Brain microvascular endothelial cell (primary cell): ENCODE measurements around the gene EEIG1.

Source experiments
- DNase-seq: peaks from one replicate; pipeline ENCODE4 v3.0.0-alpha.2; 2020
- H3K27ac ChIP-seq: fragments of 250-450 bp; sonication (Bioruptor Pico); 2 replicates; pipeline ENCODE4 v1.5.1; 2020; ENCODE audit warnings: mild to moderate bottlenecking, moderate library complexity
- H3K27me3 ChIP-seq: fragments of 250-450 bp; sonication (Bioruptor Pico); replicated peaks from 2 replicates; pipeline ENCODE4 v1.5.1; 2020; ENCODE audit warnings: mild to moderate bottlenecking
- H3K36me3 ChIP-seq: fragments of 250-450 bp; sonication (Bioruptor Pico); replicated peaks from 2 replicates; pipeline ENCODE4 v1.5.1; 2020; ENCODE audit warnings: mild to moderate bottlenecking
- H3K4me3 ChIP-seq: 2 replicates; pipeline ENCODE4 v1.5.1; 2011; ENCODE audit warnings: low read depth, mild to moderate bottlenecking, control low read depth, low read length, moderate library complexity
- CTCF ChIP-seq: IDR thresholded peaks from 2 replicates; pipeline ENCODE4 v1.5.1; 2011; ENCODE audit warnings: low read depth, mild to moderate bottlenecking, moderate library complexity, low read length, control low read depth, inconsistent platforms; ENCODE audit errors: missing control alignments
- in situ Hi-C: cut with HindIII; loops from 2 replicates; pipeline ENCODE4 v1.10.0; 2017; ENCODE audit warnings: low sequenced_read_pairs, low pct_ligation_motif_present

The EEIG1 gene

GRCh38 chr9:127961155-127961490 lies 19.7 kb downstream of the EEIG1 start:
- Histone ChIP-seq H3K27ac (no peak overlapping the region), H3K27me3 (no peaks in the 10 kb centered on the region), H3K36me3 (no peaks in the 10 kb centered on the region), H3K4me3 (no peak overlapping the region)
- no peak for TF ChIP-seq CTCF
- in situ Hi-C loops = no loop called here
- no peak for DNase-seq

GRCh38 chr9:127960410-127961154 lies 20.2 kb downstream of the EEIG1 start:
- no peaks in the 10 kb centered on the region for H3K27me3 ChIP-seq
- no peak overlapping the region for H3K4me3 ChIP-seq
- in situ Hi-C loops = no loop called here
- H3K27ac ChIP-seq = no peak overlapping the region
- H3K36me3 ChIP-seq = no peaks in the 10 kb centered on the region
- TF ChIP-seq CTCF = no peak
- DNase-seq = no peak

GRCh38 chr9:127959841-127960409 lies 20.9 kb downstream of the EEIG1 start:
- no peak for DNase-seq
- Histone ChIP-seq H3K36me3 (no peaks in the 10 kb centered on the region), H3K27ac (no peak overlapping the region), H3K4me3 (no peak overlapping the region), H3K27me3 (no peaks in the 10 kb centered on the region)
- in situ Hi-C loops = no loop called here
- no peak for TF ChIP-seq CTCF

- Histone ChIP-seq H3K36me3 (no peaks in the 10 kb centered on the region), H3K27ac (no peak overlapping the region), H3K27me3 (no peaks in the 10 kb centered on the region), H3K4me3 (no peak overlapping the region)
- in situ Hi-C loops = no loop called here
- no peak for DNase-seq
- TF ChIP-seq CTCF = no peak
Observed at GRCh38 chr9:127959398-127959797, 21.4 kb downstream of the EEIG1 start.

GRCh38 chr9:127958728-127959127 lies 22.1 kb downstream of the EEIG1 start:
- in situ Hi-C loops = no loop called here

More at GRCh38 chr9:127958728-127959127, 22.1 kb downstream of the EEIG1 start:
- H3K27me3 ChIP-seq = no peaks in the 10 kb centered on the region
- DNase-seq = no peak
- H3K4me3 ChIP-seq = no peak overlapping the region
- no peaks in the 10 kb centered on the region for H3K36me3 ChIP-seq
- H3K27ac ChIP-seq = no peak overlapping the region
- no peak for TF ChIP-seq CTCF
